Right lobe of liver (tissue), 6 donors: ENCODE data around the gene SPATA16. TPM values are rescaled to one million over a fixed set of nuclear protein-coding genes. Genes with fewer than 3 reads are reported as not detected.

Experiments used
- ATAC-seq, 4 donors: fragments of 200-7000 bp; cut with Tn5 transposase; one replicate each; pipeline ENCODE4 v1.9.1; 2020; ENCODE audit warnings: mild to moderate bottlenecking in 4 of 4, moderate library complexity in 4 of 4
- DNase-seq, 3 donors: peaks; one replicate each; pipeline ENCODE4 v3.0.0-alpha.2; 2020
- H3K27ac ChIP-seq, 3 donors: fragments of 200-600 bp; one replicate each; pipeline ENCODE4 v1.8.0; 2022
- H3K27me3 ChIP-seq, 2 donors: fragments of 200-600 bp; one replicate each; pipeline ENCODE4 v1.8.0; 2022
- H3K36me3 ChIP-seq, 4 donors: fragments of 200-600 bp; sonication (generic) in 1 of 4; one replicate each; pipeline versions ENCODE4 v1.5.1 to v1.8.0; 2017 to 2022; ENCODE audit warnings: control low read depth in 1 of 4
- H3K4me1 ChIP-seq, 4 donors: fragments of 200-600 bp; sonication (generic) in 1 of 4; one replicate each; pipeline versions ENCODE4 v1.5.1 to v1.8.0; 2017 to 2022; ENCODE audit warnings: control low read depth in 1 of 4
- H3K4me3 ChIP-seq, 3 donors: fragments of 200-600 bp; one replicate each; pipeline ENCODE4 v1.8.0; 2022
- H3K9me3 ChIP-seq, 4 donors: fragments of 200-600 bp; sonication (generic) in 1 of 4; one replicate each; pipeline versions ENCODE4 v1.5.1 to v1.8.0; 2017 to 2022; ENCODE audit warnings: control low read depth in 1 of 4
- POLR2A ChIP-seq: fragments of 450-650 bp; IDR thresholded peaks from one replicate; pipeline ENCODE4 v1.6.1; 2017; ENCODE audit warnings: antibody characterized with exemption, mild to moderate bottlenecking
- WGBS: methylation state at CpG from one replicate; pipeline ENCODE4 v1.1.6; 2018; ENCODE audit warnings: low coverage, low lambda C conversion rate; ENCODE audit not compliant: insufficient coverage; ENCODE audit errors: missing lambda C conversion rate; 5-methylcytosine and 5-hydroxymethylcytosine counted together
- intact Hi-C, 2 donors: fragments of 100-400 bp; cut with DNase I; formaldehyde crosslinking; loops; one replicate each; pipeline versions ENCODE4 v1.11.2 to v1.14.1; 2022
- total RNA-seq, 6 experiments: library from RNA; depleted of rRNA in 2 of 6; stranded (reverse); fragments of >200 nt in 2 of 6; fragmentation: NEBNext Ultra II Directional in 3 of 6; extraction: Animal tissue kit (Norgen Biotek cat#: 25700) in 3 of 6; gene quantifications; one replicate each; pipeline versions ENCODE4 v1.1.0 to v1.2.4, GENCODE V29; 2016 to 2023
- TF ChIP-seq, protein P1 (sequence below), 4 donors: fragments of 200-600 bp in 3 of 4; fragments of 450-650 bp in 1 of 4; IDR thresholded peaks; one replicate each; pipeline versions ENCODE4 v1.5.1 to v1.8.0; 2016 to 2022; ENCODE audit warnings: antibody characterized with exemption in 4 of 4, mild to moderate bottlenecking in 2 of 4
- donor health status: DM: no; HTN: yes; CAD: no.
- donor health status: DM: no; HTN: no; CAD: no.
- donor health status: DM: no; HTN: no; CAD: no.
- donor health status: DM: no; HTN: yes; CAD: no.
- donor health status: DM: no; HTN: yes; CAD: no.

SPATA16 gene
- total RNA-seq, 6 experiments from 2014 or later: not detected

- intact Hi-C loops: no loop called here
Measured at GRCh38 chr3:173018758-173019157, 122.3 kb downstream of the SPATA16 start.

GRCh38 chr3:173013219-173013832, 127.7 kb downstream of the SPATA16 start:
- ATAC-seq: no peak
- 36% methylated on average over 3 of the region's 3 CpGs for WGBS
- TF ChIP-seq POLR2A: no peak
- TF ChIP-seq, protein P1, sequence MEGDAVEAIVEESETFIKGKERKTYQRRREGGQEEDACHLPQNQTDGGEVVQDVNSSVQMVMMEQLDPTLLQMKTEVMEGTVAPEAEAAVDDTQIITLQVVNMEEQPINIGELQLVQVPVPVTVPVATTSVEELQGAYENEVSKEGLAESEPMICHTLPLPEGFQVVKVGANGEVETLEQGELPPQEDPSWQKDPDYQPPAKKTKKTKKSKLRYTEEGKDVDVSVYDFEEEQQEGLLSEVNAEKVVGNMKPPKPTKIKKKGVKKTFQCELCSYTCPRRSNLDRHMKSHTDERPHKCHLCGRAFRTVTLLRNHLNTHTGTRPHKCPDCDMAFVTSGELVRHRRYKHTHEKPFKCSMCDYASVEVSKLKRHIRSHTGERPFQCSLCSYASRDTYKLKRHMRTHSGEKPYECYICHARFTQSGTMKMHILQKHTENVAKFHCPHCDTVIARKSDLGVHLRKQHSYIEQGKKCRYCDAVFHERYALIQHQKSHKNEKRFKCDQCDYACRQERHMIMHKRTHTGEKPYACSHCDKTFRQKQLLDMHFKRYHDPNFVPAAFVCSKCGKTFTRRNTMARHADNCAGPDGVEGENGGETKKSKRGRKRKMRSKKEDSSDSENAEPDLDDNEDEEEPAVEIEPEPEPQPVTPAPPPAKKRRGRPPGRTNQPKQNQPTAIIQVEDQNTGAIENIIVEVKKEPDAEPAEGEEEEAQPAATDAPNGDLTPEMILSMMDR (IDR thresholded peaks at IDR 0.05): no peak
- no peak for DNase-seq
- intact Hi-C loops: no loop called here
- Histone ChIP-seq H3K9me3 (no peaks in the 10 kb centered on the region), H3K4me3 (no peak overlapping the region), H3K36me3 (no peaks in the 10 kb centered on the region), H3K27ac (no peak overlapping the region), H3K27me3 (no peaks in the 10 kb centered on the region), H3K4me1 (no peaks in the 10 kb centered on the region)

More at GRCh38 chr3:173018758-173019157, 122.3 kb downstream of the SPATA16 start:
- no peak overlapping the region for H3K4me3 ChIP-seq
- no peaks in the 10 kb centered on the region for H3K4me1 ChIP-seq
- no peak for DNase-seq
- TF ChIP-seq POLR2A: no peak
- TF ChIP-seq, protein P1 (IDR thresholded peaks at IDR 0.05): no peak
- H3K36me3 ChIP-seq: no peaks in the 10 kb centered on the region
- H3K9me3 ChIP-seq: no peaks in the 10 kb centered on the region
- WGBS: 52% methylated on average over 2 of the region's 2 CpGs
- H3K27me3 ChIP-seq: peaks cover 0 to 3% of the 10 kb centered on the region in 2 donors
- no peak for ATAC-seq
- no peak overlapping the region for H3K27ac ChIP-seq

- WGBS: 88% methylated on average over 3 of the region's 6 CpGs
- DNase-seq: no peak
- no peak overlapping the region for H3K4me3 ChIP-seq
- intact Hi-C loops: no loop called here
- H3K36me3 ChIP-seq: no peaks in the 10 kb centered on the region
- H3K9me3 ChIP-seq: no peaks in the 10 kb centered on the region
- no peak for ATAC-seq
- no peaks in the 10 kb centered on the region for H3K27me3 ChIP-seq
- H3K4me1 ChIP-seq: no peaks in the 10 kb centered on the region
- H3K27ac ChIP-seq: no peak overlapping the region
- TF ChIP-seq POLR2A: no peak
- TF ChIP-seq, protein P1 (IDR thresholded peaks at IDR 0.05): no peak
Measured at GRCh38 chr3:173009410-173009809, 131.6 kb downstream of the SPATA16 start.

DNA sequence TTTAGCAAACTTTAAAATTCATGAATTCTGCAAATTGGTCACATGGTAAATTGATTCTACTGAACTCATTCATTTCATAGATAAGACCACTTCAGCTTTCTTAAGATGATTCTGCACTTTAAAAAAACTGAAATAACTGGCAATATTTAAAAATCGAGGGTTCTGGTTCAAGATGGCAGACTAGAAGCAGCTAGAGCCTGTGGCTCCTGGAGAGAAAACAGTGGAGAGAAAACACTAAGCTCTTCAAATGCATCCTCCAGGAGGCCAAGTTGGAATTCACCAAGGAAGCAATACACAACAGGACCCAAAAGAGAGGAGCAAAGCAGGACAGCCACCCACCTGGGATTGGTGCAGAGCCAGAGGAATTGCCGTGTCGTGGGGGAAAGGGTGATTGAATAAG, 132.1 kb downstream of the SPATA16 start:
- no peak for DNase-seq
- TF ChIP-seq POLR2A: no peak
- TF ChIP-seq, protein P1 (IDR thresholded peaks at IDR 0.05): no peak

More for the DNA sequence above, 132.1 kb downstream of the SPATA16 start:
- 36% methylated on average over 1 of the region's 3 CpGs for WGBS
- no peaks in the 10 kb centered on the region for H3K9me3 ChIP-seq
- H3K36me3 ChIP-seq: no peaks in the 10 kb centered on the region
- ATAC-seq: no peak
- no peaks in the 10 kb centered on the region for H3K4me1 ChIP-seq
- intact Hi-C loops: no loop called here
- no peak overlapping the region for H3K27ac ChIP-seq
- no peak overlapping the region for H3K4me3 ChIP-seq
- H3K27me3 ChIP-seq: no peaks in the 10 kb centered on the region
